SJCRH30 (cell line): ENCODE results near the gene LMOD2. TPM values are rescaled to one million over a fixed set of nuclear protein-coding genes. Genes with fewer than 3 reads are reported as not detected.

Experiments used
- DNase-seq, 2 experiments: peaks; one replicate each; pipeline ENCODE4 v3.0.0-alpha.2; 2015 to 2020
- H3K27ac ChIP-seq: fragments of 250-450 bp; sonication (Bioruptor Pico); 2 replicates; pipeline ENCODE4 v1.5.1; 2020; ENCODE audit warnings: mild to moderate bottlenecking, moderate library complexity
- H3K27me3 ChIP-seq: fragments of 250-450 bp; sonication (Bioruptor Pico); 2 replicates; pipeline ENCODE4 v1.5.1; 2020; ENCODE audit warnings: mild to moderate bottlenecking, moderate library complexity
- H3K36me3 ChIP-seq: fragments of 250-450 bp; sonication (Bioruptor Pico); 2 replicates; pipeline ENCODE4 v1.5.1; 2020; ENCODE audit warnings: mild to moderate bottlenecking, moderate library complexity
- H3K4me1 ChIP-seq: fragments of 250-450 bp; sonication (Bioruptor Pico); 2 replicates; pipeline ENCODE4 v1.5.1; 2020; ENCODE audit warnings: mild to moderate bottlenecking, moderate library complexity
- H3K4me3 ChIP-seq: fragments of 250-450 bp; sonication (Bioruptor Pico); 2 replicates; pipeline ENCODE4 v1.5.1; 2020; ENCODE audit warnings: mild to moderate bottlenecking, moderate library complexity
- H3K9me3 ChIP-seq: fragments of 250-450 bp; sonication (Bioruptor Pico); replicated peaks from 2 replicates; pipeline ENCODE4 v1.5.1; 2020; ENCODE audit warnings: mild to moderate bottlenecking, moderate library complexity
- total RNA-seq: library from RNA; depleted of rRNA; stranded (reverse); fragments of >200 nt; shearing (Covaris generic); gene quantifications from 2 replicates; pipeline ENCODE4 v1.2.3, GENCODE V29; 2014

The LMOD2 gene
- total RNA-seq, 1 experiment from 2014 or later = 0.06 TPM

DNA sequence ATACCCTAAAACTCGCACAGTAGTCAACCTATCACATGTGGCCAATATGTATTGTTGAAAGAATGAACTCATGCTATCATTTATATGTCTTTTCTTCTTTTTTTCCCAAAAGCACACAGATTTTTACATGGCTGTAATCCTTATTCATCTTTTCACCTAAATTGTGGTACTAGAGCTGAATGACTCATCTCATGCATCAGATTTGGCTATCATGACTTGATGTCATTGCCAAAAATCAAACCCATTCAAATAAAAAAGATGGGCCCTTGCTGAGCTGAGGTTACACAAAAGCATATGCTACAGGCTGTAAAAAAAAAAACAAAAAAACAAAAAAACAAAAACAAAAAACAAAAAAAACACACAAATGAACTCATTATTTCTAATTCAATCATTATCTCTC lies 3.3 kb upstream of the LMOD2 start:
- no peak overlapping the region for H3K4me3 ChIP-seq
- H3K36me3 ChIP-seq = no peaks in the 10 kb centered on the region
- H3K9me3 ChIP-seq = no peaks in the 10 kb centered on the region
- H3K4me1 ChIP-seq = peaks cover 6% of the 10 kb centered on the region; the same call in 1 of the 2 replicates
- H3K27me3 ChIP-seq = no peaks in the 10 kb centered on the region
- DNase-seq = no peak
- no peak overlapping the region for H3K27ac ChIP-seq

DNA sequence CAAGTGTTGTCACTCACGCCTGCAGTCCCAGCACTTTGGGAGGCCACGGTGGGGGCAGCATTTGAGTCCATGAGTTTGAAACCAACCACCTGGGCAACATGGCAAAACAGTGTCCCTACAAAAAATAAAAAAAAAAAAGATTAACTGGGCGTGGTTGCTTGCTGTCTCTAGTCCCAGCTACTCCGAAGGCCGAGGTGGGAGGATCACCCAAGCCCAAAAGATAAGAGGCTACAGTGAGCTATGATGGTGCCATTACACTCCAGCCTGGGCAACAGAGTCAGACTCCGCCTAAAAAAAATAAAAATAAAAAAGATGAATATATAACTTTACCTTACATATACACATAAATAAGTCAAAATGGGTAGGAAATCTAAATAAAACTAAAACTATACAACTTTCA lies 2.5 kb upstream of the LMOD2 start:
- Histone ChIP-seq H3K36me3 (no peaks in the 10 kb centered on the region), H3K4me1 (peaks cover 6% of the 10 kb centered on the region; the same call in 1 of the 2 replicates), H3K9me3 (no peaks in the 10 kb centered on the region), H3K4me3 (no peak overlapping the region), H3K27me3 (no peaks in the 10 kb centered on the region), H3K27ac (no peak overlapping the region)
- no peak for DNase-seq

DNA sequence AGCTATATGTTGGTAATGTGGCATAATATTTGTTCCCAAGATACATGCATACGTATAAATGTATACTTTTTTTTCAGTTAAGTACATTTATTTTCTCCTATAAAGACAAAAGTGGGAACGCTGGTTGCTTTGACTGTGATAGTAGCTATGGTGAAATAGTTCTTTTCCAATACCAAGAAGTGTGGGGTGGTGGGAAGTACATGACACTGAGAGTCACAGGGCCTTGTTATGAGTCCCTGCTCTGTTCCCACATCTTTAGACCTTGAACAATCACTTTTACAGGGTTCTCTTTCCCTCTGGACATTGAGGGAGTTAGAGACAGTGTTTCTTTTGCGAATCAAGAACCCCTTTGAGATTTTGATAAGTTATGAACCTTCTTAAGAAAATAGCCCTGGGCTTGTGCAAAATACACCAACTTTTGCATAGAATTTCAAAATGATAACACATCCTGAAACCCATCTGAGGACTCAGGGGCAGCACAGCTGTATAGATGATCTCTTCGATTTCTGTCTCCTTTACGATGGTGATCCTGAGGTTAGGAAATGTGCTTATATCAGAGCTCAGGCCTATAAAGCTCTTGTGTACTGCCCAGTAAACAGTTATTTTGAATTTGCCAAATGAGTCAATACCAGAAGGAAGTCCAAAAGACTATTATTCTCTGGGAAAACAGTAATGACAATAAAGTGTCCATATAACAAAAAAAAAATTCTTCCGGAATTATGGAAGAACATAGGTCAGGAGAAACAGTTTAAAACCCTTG lies 1.1 kb downstream of the LMOD2 start:
- H3K27ac ChIP-seq = no peak overlapping the region

DNA sequence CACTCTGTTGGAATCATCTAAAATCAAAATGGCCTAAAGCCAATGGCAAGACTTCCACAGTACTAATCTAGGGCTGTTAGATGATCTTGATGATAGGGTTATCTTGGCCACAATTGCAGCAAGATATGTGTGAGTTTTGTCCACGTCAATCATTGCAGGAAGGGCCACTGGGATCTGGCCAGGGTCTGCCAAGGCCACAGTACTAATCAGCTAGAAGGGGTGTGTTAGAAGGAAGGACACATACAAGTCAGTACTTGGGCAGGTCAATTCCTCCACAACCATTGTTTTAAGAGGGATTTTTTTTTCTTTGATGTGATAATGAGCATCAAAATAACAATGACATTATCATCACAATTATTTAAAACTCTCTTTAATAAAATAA lies 1.6 kb downstream of the LMOD2 start:
- Histone ChIP-seq H3K4me1 (peaks cover 4% of the 10 kb centered on the region; the same call in 1 of the 2 replicates), H3K27ac (no peak overlapping the region), H3K9me3 (no peaks in the 10 kb centered on the region), H3K36me3 (no peaks in the 10 kb centered on the region), H3K4me3 (no peak overlapping the region), H3K27me3 (no peaks in the 10 kb centered on the region)
- no peak for DNase-seq

More for the DNA sequence above, 1.1 kb downstream of the LMOD2 start:
- Histone ChIP-seq H3K36me3 (no peaks in the 10 kb centered on the region), H3K4me1 (peaks cover 4% of the 10 kb centered on the region; the same call in 1 of the 2 replicates), H3K27me3 (no peaks in the 10 kb centered on the region), H3K4me3 (no peak overlapping the region), H3K9me3 (no peaks in the 10 kb centered on the region)
- no peak for DNase-seq

DNA sequence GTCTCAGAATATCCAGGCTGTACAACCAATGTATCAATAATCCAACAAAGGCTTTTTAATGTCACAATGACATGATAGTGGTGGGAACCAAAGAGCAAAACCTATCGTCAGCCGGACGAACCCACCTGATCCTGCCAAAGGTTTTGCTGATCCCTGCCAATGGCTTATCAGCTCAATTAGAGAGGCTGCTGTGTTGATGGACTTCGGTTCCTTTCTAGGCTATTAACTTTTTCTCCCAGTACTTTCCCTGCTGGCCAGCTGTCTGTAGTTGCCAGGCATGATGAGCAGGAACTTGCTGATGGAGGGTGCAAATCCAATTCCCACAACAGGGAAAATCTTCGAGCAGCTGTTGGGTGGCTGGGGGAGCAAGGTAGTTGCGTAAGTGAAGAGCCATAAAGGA lies 2.4 kb downstream of the LMOD2 start:
- Histone ChIP-seq H3K36me3 (no peaks in the 10 kb centered on the region), H3K4me3 (no peak overlapping the region), H3K27ac (no peak overlapping the region), H3K4me1 (peaks cover 4% of the 10 kb centered on the region; the same call in 1 of the 2 replicates), H3K27me3 (no peaks in the 10 kb centered on the region), H3K9me3 (no peaks in the 10 kb centered on the region)
- DNase-seq = no peak

DNA sequence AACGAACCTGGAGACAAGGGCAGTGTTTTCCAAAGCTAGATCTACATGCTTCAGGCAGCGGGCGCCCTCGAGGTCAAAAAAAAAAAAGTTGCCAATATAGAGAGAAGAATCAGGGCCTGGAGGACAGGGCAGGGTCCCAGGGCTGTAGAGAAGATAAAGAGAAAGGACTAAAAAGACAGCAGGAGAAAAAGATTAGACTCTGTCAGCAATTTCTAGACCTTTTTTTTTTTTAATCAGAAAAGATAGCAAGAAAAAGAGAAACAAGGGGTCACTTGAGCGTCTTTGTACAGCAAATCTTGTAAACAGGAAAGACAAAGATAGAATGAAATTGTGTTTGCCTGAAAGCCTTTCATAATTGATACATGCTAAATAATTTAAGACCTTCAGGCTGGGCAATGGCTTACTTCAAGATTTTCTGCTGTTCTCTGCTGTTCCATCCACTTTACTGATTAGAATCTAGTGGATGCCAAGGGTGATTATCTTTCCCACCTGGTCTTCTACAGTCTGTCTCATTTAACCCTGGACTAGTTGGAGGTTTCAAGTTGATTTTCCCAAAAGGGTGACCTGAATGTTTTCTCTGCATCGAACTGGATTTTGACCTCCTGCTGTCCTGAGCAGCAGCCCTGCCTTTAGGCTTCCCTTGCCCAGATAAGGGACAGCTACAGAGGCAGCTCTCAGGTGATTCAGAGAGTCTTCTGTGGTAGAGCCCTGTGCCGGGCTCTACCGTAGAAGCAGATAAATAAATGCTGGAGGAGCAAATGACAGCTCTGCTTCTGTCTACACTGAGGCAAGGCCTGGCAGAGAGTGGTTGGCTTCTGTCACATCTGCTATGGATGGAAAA lies 5.1 kb downstream of the LMOD2 start:
- no peak overlapping the region for H3K27ac ChIP-seq
- H3K27me3 ChIP-seq = no peaks in the 10 kb centered on the region
- peaks cover 4% of the 10 kb centered on the region; the same call in 1 of the 2 replicates for H3K4me1 ChIP-seq
- DNase-seq = no peak
- no peak overlapping the region for H3K4me3 ChIP-seq
- H3K9me3 ChIP-seq = no peaks in the 10 kb centered on the region
- H3K36me3 ChIP-seq = no peaks in the 10 kb centered on the region

DNA sequence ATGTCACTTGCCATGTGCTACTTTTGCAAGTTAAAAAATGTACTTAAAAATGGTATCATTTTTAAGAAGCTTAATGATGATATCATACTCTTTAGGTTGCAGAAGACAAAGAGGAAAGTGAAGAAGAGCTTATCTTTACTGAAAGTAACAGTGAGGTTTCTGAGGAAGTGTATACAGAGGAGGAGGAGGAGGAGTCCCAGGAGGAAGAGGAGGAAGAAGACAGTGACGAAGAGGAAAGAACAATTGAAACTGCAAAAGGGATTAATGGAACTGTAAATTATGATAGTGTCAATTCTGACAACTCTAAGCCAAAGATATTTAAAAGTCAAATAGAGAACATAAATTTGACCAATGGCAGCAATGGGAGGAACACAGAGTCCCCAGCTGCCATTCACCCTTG lies 6.1 kb downstream of the LMOD2 start:
- Histone ChIP-seq H3K36me3 (no peaks in the 10 kb centered on the region), H3K4me3 (no peak overlapping the region), H3K27ac (no peak overlapping the region), H3K9me3 (no peaks in the 10 kb centered on the region), H3K4me1 (peaks cover 4% of the 10 kb centered on the region; the same call in 1 of the 2 replicates), H3K27me3 (no peaks in the 10 kb centered on the region)
- DNase-seq = no peak

DNA sequence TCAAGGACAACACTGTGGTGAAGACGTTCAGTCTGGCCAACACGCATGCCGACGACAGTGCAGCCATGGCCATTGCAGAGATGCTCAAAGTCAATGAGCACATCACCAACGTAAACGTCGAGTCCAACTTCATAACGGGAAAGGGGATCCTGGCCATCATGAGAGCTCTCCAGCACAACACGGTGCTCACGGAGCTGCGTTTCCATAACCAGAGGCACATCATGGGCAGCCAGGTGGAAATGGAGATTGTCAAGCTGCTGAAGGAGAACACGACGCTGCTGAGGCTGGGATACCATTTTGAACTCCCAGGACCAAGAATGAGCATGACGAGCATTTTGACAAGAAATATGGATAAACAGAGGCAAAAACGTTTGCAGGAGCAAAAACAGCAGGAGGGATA lies 6.6 kb downstream of the LMOD2 start:
- Histone ChIP-seq H3K27ac (no peak overlapping the region), H3K4me3 (no peak overlapping the region), H3K4me1 (0 out of 2 replicates have a peak, but pooled peaks cover under 1% of the 10 kb centered on the region), H3K27me3 (no peaks in the 10 kb centered on the region), H3K36me3 (no peaks in the 10 kb centered on the region), H3K9me3 (no peaks in the 10 kb centered on the region)
- no peak for DNase-seq

DNA sequence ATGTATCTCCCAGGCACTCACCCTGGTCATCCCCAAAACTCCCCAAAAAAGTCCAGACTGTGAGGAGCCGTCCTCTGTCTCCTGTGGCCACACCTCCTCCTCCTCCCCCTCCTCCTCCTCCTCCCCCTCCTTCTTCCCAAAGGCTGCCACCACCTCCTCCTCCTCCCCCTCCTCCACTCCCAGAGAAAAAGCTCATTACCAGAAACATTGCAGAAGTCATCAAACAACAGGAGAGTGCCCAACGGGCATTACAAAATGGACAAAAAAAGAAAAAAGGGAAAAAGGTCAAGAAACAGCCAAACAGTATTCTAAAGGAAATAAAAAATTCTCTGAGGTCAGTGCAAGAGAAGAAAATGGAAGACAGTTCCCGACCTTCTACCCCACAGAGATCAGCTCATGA lies 7.1 kb downstream of the LMOD2 start:
- no peaks in the 10 kb centered on the region for H3K9me3 ChIP-seq
- H3K4me1 ChIP-seq = no peaks in the 10 kb centered on the region
- H3K27ac ChIP-seq = no peak overlapping the region
- H3K27me3 ChIP-seq = no peaks in the 10 kb centered on the region
- H3K36me3 ChIP-seq = no peaks in the 10 kb centered on the region
- DNase-seq = no peak
- H3K4me3 ChIP-seq = no peak overlapping the region

DNA sequence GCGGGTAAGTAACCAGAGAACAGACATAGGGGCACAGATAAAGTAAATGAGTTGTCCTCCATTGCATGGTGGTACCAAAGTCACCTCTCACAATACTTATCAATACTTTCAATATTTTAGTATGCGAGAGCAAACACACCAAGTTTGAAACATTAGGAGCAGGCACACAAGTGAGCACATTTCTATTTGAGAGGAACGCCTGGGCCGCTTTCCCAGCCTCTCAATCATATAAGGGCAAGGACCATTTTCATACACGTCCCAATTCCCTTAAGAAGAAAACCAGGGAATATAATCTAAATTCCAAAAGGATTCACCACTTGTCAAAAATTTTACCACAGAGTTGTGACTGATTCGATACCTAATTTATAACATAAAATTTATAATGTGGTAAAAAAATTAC lies 7.5 kb downstream of the LMOD2 start:
- Histone ChIP-seq H3K9me3 (no peaks in the 10 kb centered on the region), H3K36me3 (no peaks in the 10 kb centered on the region), H3K4me3 (no peak overlapping the region), H3K4me1 (no peaks in the 10 kb centered on the region), H3K27me3 (no peaks in the 10 kb centered on the region), H3K27ac (no peak overlapping the region)
- no peak for DNase-seq

DNA sequence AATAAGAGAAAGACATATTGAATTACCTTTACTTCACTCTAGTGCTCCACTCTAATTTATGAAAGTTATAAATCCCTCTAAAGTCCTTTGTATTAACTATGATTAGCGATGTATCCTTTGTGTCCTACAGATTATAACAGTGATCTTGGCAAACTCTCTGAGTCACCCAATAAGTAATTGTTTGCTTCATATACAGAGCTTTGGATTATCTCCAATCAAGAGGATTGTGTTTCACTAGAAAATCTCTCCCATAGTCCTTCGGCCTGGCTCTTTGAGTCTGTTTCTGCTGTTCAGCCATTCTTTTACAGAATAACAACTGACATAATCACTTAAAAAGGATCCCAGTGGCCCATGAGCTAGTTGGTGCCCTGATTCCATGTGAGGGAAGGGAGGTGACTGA lies 9.5 kb downstream of the LMOD2 start:
- H3K4me1 ChIP-seq = no peaks in the 10 kb centered on the region
- H3K36me3 ChIP-seq = no peaks in the 10 kb centered on the region
- no peak overlapping the region for H3K27ac ChIP-seq
- no peak for DNase-seq
- H3K4me3 ChIP-seq = no peak overlapping the region
- no peaks in the 10 kb centered on the region for H3K27me3 ChIP-seq
- no peaks in the 10 kb centered on the region for H3K9me3 ChIP-seq

DNA sequence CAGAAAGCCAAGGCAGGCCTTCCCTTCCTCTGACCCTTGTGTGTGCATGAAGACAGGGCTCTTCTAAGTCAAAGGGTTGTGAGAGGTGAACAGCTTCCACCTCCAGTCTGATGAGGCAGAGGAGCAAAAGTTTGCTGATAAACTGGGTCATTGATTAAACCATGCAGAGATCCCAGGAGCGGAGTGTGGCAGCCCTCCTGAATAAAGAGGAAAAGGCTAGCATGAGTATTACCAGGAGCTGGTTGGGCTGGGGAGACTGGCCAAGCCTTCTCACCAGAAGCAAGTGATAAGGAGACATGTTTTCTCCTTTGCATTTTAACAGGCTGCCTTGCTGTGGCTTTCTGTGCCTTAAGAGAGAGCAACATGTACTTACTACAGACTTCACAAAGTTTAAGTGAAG lies 10.2 kb downstream of the LMOD2 start:
- Histone ChIP-seq H3K27ac (no peak overlapping the region), H3K36me3 (no peaks in the 10 kb centered on the region), H3K4me1 (no peaks in the 10 kb centered on the region), H3K27me3 (no peaks in the 10 kb centered on the region), H3K9me3 (no peaks in the 10 kb centered on the region), H3K4me3 (no peak overlapping the region)
- DNase-seq = no peak

DNA sequence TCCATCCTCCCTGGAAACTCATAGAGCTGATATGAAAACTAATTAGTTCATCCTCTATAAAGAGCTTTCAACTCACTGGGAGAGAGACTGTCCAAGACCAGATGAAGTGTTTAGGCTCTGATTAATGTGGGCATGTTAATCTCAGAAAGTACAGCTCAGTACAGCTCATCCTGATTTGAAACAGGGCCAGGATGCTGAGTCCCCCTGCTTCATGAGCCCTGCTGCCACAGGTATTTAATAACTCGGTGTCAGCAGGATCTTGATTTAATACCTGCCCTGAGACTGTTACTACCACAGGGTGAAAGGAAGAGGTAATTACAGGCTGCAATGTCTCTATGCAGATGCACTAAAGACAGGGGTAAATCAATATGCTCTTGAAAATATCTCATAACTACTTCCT lies 10.8 kb downstream of the LMOD2 start:
- Histone ChIP-seq H3K4me3 (no peak overlapping the region), H3K27ac (no peak overlapping the region), H3K36me3 (no peaks in the 10 kb centered on the region), H3K4me1 (no peaks in the 10 kb centered on the region), H3K27me3 (no peaks in the 10 kb centered on the region), H3K9me3 (no peaks in the 10 kb centered on the region)
- DNase-seq = no peak

DNA sequence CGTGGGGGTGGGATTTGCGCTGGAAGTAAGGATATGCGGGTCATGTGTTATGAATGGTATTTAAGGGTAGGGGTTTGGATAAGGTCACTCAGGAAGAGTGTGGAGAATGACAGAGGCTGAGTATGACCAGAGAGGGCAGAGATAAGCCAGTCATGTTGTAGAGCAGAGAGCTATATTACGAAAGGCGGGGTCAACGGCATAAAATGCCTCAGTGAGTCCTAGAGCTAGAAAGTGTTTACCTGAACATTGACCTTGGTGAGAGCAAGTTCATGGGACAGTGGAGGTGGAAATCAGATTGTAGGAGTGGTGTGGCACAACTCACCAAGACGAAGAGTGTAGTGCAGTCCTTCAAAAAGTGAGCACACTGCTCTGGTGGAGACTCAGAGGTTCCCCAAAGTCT lies 13.8 kb downstream of the LMOD2 start:
- Histone ChIP-seq H3K36me3 (no peaks in the 10 kb centered on the region), H3K4me1 (peaks cover 15% of the 10 kb centered on the region), H3K9me3 (no peaks in the 10 kb centered on the region), H3K27ac (no peak overlapping the region), H3K27me3 (no peaks in the 10 kb centered on the region), H3K4me3 (no peak overlapping the region)
- no peak for DNase-seq

DNA sequence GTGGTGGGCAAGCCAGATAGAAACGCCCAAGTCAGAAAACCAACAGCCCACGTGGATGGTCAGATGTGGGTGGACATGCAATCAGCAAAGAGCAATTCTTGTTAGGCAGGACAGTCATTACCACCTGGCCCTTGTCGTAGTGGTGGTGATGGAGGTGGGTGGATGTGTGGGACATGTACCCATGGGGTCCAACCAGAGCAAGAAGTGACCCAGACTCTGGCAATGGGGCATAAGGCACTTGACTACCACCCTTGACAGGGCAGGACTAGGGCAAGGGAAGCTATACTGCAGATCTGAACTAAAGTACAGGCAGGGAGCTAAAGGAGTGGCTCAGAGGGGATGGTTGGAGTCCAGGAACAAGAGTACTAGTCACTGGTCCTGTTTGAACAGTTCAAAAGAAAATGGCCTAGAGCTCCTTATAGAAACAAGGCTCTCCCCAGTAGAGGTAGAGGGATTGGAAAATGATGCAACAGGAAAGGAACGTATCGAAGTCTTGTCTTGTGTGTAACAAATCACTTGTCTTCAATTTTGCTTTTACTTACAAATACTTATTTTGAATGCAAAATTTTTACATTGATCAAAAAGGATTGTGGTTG lies 17.6 kb downstream of the LMOD2 start:
- Histone ChIP-seq H3K4me3 (no peak overlapping the region), H3K27me3 (no peaks in the 10 kb centered on the region), H3K9me3 (no peaks in the 10 kb centered on the region), H3K27ac (no peak overlapping the region), H3K4me1 (peaks cover 32% of the 10 kb centered on the region), H3K36me3 (no peaks in the 10 kb centered on the region)
- DNase-seq = no peak
